ENCODE data around the gene CHD6.

Gene CHD6

GRCh38 chr20:41617902-41618806, at the start of gene CHD6:
TSS of gene CHD6 (minus strand) at chr20:41618377. CDS start at chr20:41551337, 67,040 bp downstream.
- peak; percentile 99 for DNase-seq (ENCODE audit: low spot score)

GRCh38 chr20:41664584-41664983, 46.4 kb upstream of the CHD6 start:
- peak; percentile 18 for DNase-seq (ENCODE audit: low spot score)

GRCh38 chr20:41657655-41658054, 39.5 kb upstream of the CHD6 start:
- DNase-seq (ENCODE audit: low spot score) = no peak

GRCh38 chr20:41655962-41656618, 37.9 kb upstream of the CHD6 start:
- DNase-seq (ENCODE audit: low spot score) = no peak

GRCh38 chr20:41654884-41655283, 36.7 kb upstream of the CHD6 start:
- peak; percentile 27 for DNase-seq (ENCODE audit: low spot score)

- no peak for DNase-seq (ENCODE audit: low spot score)
Measured at GRCh38 chr20:41654292-41654691, 36.1 kb upstream of the CHD6 start.

- DNase-seq (ENCODE audit: low spot score) = no peak
Measured at GRCh38 chr20:41650231-41650948, 32.2 kb upstream of the CHD6 start.

- DNase-seq (ENCODE audit: low spot score) = no peak
Measured at GRCh38 chr20:41649489-41649888, 31.3 kb upstream of the CHD6 start.

GRCh38 chr20:41645372-41645771, 27.2 kb upstream of the CHD6 start:
- DNase-seq (ENCODE audit: low spot score) = no peak

- no peak for DNase-seq (ENCODE audit: low spot score)
Measured at GRCh38 chr20:41643504-41643938, 25.3 kb upstream of the CHD6 start.

GRCh38 chr20:41639630-41640029, 21.5 kb upstream of the CHD6 start:
- DNase-seq (ENCODE audit: low spot score) = no peak

- DNase-seq (ENCODE audit: low spot score) = no peak
Measured at GRCh38 chr20:41638456-41638855, 20.3 kb upstream of the CHD6 start.

- DNase-seq (ENCODE audit: low spot score) = no peak
Measured at GRCh38 chr20:41635158-41635557, 17.0 kb upstream of the CHD6 start.

GRCh38 chr20:41632896-41633295, 14.7 kb upstream of the CHD6 start:
- no peak for DNase-seq (ENCODE audit: low spot score)

GRCh38 chr20:41631826-41632225, 13.6 kb upstream of the CHD6 start:
- DNase-seq (ENCODE audit: low spot score) = peak; percentile 58

- no peak for DNase-seq (ENCODE audit: low spot score)
Measured at GRCh38 chr20:41630846-41631245, 12.7 kb upstream of the CHD6 start.

- DNase-seq (ENCODE audit: low spot score) = no peak
Measured at GRCh38 chr20:41627611-41628244, 9.6 kb upstream of the CHD6 start.

GRCh38 chr20:41627001-41627495, 8.9 kb upstream of the CHD6 start:
- no peak for DNase-seq (ENCODE audit: low spot score)

- no peak for DNase-seq (ENCODE audit: low spot score)
Measured at GRCh38 chr20:41623625-41624375, 5.6 kb upstream of the CHD6 start.

- DNase-seq (ENCODE audit: low spot score) = no peak
Measured at GRCh38 chr20:41622584-41622983, 4.4 kb upstream of the CHD6 start.

GRCh38 chr20:41621971-41622370, 3.8 kb upstream of the CHD6 start:
- no peak for DNase-seq (ENCODE audit: low spot score)

Data from hepatic stellate cell (primary cell).